Stomach (tissue), 4 donors: ENCODE data around the gene SLC46A2.

ENCODE experiments used
- EP300 ChIP-seq: sonication (generic); formaldehyde crosslinking; IDR thresholded peaks from one replicate; pipeline ENCODE4 v1.6.1; 2017; ENCODE audit warnings: antibody characterized with exemption
- TF ChIP-seq, protein P1 (sequence below), 7 experiments: fragments of 450-650 bp in 4 of 7; fragments of 200-600 bp in 3 of 7; sonication (generic) in 3 of 7; IDR thresholded peaks; one replicate each; pipeline ENCODE4 v1.5.1; 2016 to 2019; ENCODE audit warnings: antibody characterized with exemption in 7 of 7, control low read depth in 2 of 7, mild to moderate bottlenecking in 1 of 7

DNA sequence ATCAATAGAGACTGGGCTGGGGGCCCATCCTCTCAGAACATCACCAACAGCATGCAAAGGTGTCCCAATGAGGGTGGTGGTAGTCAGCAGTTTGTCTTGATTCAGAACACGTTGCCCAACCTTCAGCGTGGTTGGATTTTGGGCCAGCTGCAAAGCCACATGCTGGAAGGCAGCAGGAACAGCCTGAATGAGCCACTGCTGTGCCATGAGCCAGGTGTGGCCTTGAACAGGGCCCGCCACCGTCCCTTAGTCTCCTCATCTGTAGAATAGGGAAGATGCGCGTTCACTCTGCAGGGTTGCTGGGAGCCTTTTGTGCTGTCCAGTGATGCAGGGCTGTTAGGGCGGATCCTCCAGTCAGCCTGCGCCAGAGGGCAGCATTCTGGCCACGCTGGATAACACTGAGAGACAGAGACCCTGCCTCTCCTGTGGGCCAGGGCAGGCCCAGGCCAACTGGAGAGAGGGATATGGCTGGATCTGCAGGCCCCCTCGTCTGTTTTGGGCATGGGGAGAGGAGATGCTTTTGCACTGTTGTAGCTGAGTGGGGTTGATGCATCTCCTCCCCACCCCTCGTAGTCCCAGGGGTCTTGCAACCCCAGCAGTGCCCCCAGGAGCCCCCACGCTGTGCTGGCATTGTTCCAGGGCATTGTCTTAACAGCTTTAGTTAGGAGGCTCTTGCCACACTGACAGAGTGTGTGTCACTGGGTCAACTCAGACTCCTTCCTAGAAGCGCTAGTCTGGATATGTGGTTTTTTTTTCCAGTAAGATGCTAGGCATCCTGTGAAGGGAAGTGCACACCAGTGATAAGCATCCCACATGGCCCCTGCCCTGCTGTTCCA is 42.1 kb downstream of the SLC46A2 start:
- TF ChIP-seq, protein P1, sequence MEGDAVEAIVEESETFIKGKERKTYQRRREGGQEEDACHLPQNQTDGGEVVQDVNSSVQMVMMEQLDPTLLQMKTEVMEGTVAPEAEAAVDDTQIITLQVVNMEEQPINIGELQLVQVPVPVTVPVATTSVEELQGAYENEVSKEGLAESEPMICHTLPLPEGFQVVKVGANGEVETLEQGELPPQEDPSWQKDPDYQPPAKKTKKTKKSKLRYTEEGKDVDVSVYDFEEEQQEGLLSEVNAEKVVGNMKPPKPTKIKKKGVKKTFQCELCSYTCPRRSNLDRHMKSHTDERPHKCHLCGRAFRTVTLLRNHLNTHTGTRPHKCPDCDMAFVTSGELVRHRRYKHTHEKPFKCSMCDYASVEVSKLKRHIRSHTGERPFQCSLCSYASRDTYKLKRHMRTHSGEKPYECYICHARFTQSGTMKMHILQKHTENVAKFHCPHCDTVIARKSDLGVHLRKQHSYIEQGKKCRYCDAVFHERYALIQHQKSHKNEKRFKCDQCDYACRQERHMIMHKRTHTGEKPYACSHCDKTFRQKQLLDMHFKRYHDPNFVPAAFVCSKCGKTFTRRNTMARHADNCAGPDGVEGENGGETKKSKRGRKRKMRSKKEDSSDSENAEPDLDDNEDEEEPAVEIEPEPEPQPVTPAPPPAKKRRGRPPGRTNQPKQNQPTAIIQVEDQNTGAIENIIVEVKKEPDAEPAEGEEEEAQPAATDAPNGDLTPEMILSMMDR (IDR thresholded peaks at IDR 0.05), result no peak
- no peak for TF ChIP-seq EP300
